Hepatocyte (in vitro differentiated cells): Measurements from ENCODE around the gene FOXK1. TPM values are rescaled to one million over a fixed set of nuclear protein-coding genes. Genes with fewer than 3 reads are reported as not detected.

ENCODE experiments used
- DNase-seq: peaks from one replicate; pipeline ENCODE4 v3.0.0-alpha.2; 2016; ENCODE audit warnings: low spot score
- H2AFZ ChIP-seq: fragments of 200-600 bp; sonication (generic); 2 replicates; pipeline ENCODE4 v1.6.0; 2016; ENCODE audit warnings: antibody characterized with exemption, mild to moderate bottlenecking
- H3K27ac ChIP-seq: fragments of 200-600 bp; sonication (generic); 2 replicates; pipeline ENCODE4 v1.5.1; 2016; ENCODE audit warnings: mild to moderate bottlenecking
- H3K27me3 ChIP-seq: fragments of 200-600 bp; sonication (generic); 2 replicates; pipeline ENCODE4 v1.6.1; 2016
- H3K36me3 ChIP-seq: fragments of 200-600 bp; sonication (generic); replicated peaks from 2 replicates; pipeline ENCODE4 v1.5.1; 2016; ENCODE audit warnings: low read depth; ENCODE audit not compliant: insufficient read depth
- H3K4me1 ChIP-seq: fragments of 200-600 bp; sonication (generic); 2 replicates; pipeline ENCODE4 v1.5.1; 2016; ENCODE audit warnings: mild to moderate bottlenecking, moderate library complexity; ENCODE audit not compliant: insufficient read depth
- H3K4me2 ChIP-seq: fragments of 200-600 bp; sonication (generic); 2 replicates; pipeline ENCODE4 v1.6.0; 2016
- H3K4me3 ChIP-seq: fragments of 200-600 bp; sonication (generic); 2 replicates; pipeline ENCODE4 v1.5.1; 2016; ENCODE audit warnings: mild to moderate bottlenecking
- H3K79me2 ChIP-seq: fragments of 200-600 bp; sonication (generic); 2 replicates; pipeline ENCODE4 v1.6.0; 2017; ENCODE audit warnings: mild to moderate bottlenecking
- H3K9me2 ChIP-seq: fragments of 200-600 bp; sonication (generic); replicated peaks from 2 replicates; pipeline ENCODE4 v1.6.0; 2017; ENCODE audit warnings: mild to moderate bottlenecking; ENCODE audit not compliant: insufficient read depth
- H3K9me3 ChIP-seq: fragments of 200-600 bp; sonication (generic); 2 replicates; pipeline ENCODE4 v1.5.1; 2016; ENCODE audit warnings: low read depth, mild to moderate bottlenecking
- H4K20me1 ChIP-seq: fragments of 200-600 bp; sonication (generic); 2 replicates; pipeline ENCODE4 v1.6.0; 2016; ENCODE audit warnings: mild to moderate bottlenecking; ENCODE audit not compliant: insufficient read depth, poor library complexity, severe bottlenecking
- EZH2 ChIP-seq: fragments of 200-600 bp; sonication (generic); IDR thresholded peaks from 2 replicates; pipeline ENCODE4 v1.6.1; 2016; ENCODE audit warnings: antibody characterized with exemption, mild to moderate bottlenecking, borderline replicate concordance
- EZH2phosphoT487 ChIP-seq: fragments of 200-600 bp; sonication (generic); IDR thresholded peaks from one replicate; pipeline ENCODE4 v1.6.1; 2018; ENCODE audit warnings: antibody characterized with exemption, mild to moderate bottlenecking, low read depth, moderate library complexity; ENCODE audit not compliant: unreplicated experiment, severe bottlenecking
- WGBS: methylation state at CpG from one replicate; pipeline ENCODE4 v1.1.6; 2016; ENCODE audit warnings: low lambda C conversion rate; ENCODE audit errors: missing lambda C conversion rate; 5-methylcytosine and 5-hydroxymethylcytosine counted together
- microRNA-seq: library from miRNA; unstranded; fragments of <30 nt; microRNA quantifications from one replicate; pipeline ENCODE4, GENCODE V29; 2017
- polyA plus RNA-seq: library from polyadenylated mRNA; unstranded; fragments of >200 nt; fragmentation: Nextera tagmentation; extraction: Ambion mirVana; gene quantifications from 2 replicates; pipeline ENCODE4 v1.2.1, GENCODE V29; 2016
- small RNA-seq: library from RNA; depleted of rRNA; stranded (forward); fragments of <200 nt; gene quantifications from one replicate; pipeline ENCODE3, GENCODE V24; 2014
- total RNA-seq: library from RNA; depleted of rRNA; stranded (reverse); fragments of >200 nt; gene quantifications from 2 replicates; pipeline ENCODE4 v1.2.3, GENCODE V29; 2014
- TF ChIP-seq, protein P1 (sequence below): fragments of 200-600 bp; sonication (generic); IDR thresholded peaks from 2 replicates; pipeline ENCODE4 v1.5.1; 2016; ENCODE audit warnings: antibody characterized with exemption, mild to moderate bottlenecking; ENCODE audit not compliant: poor library complexity

Gene FOXK1
- total and polyA plus RNA-seq, 2 experiments from 2014 or later: 8.3 to 17.8 TPM

DNA sequence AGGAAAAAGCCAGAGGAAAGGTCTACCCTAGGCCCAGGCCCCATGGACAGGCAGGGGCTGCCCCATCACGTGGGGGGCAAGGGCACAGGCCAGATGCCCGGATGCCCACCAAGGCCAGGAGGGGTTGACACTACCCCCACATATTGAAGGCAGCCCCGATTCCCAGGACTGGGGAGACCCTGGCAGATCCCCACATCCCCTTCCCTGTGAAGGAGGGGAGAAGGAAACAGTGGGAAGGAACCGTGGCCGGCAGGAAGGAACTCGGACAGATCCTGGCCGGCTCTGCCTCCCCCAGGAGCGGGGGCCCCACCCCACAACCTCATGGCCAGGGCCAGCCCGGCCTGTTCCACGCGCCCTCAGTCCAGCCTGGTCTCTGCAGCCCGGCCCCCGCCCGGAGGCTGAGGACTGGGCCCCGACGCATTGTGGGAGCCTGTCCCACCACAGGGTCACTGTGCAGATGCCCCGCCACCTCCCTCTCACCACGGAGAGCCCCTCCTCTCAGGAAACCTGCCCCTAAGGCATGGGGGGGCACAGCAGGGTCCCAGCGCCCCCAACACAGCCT, 138.4 kb downstream of the FOXK1 start:
- Histone ChIP-seq H3K79me2 (no peaks in the 10 kb centered on the region), H3K4me3 (no peak overlapping the region), H3K9me2 (no peaks in the 10 kb centered on the region), H3K4me1 (no peaks in the 10 kb centered on the region), H3K36me3 (no peaks in the 10 kb centered on the region), H3K4me2 (no peak overlapping the region), H3K9me3 (no peaks in the 10 kb centered on the region), H2AFZ (no peak overlapping the region), H3K27ac (no peak overlapping the region), H3K27me3 (no peaks in the 10 kb centered on the region), H4K20me1 (no peaks in the 10 kb centered on the region)
- DNase-seq: no peak
- TF ChIP-seq EZH2 (no peak), EZH2phosphoT487 (no peak)
- TF ChIP-seq, protein P1, sequence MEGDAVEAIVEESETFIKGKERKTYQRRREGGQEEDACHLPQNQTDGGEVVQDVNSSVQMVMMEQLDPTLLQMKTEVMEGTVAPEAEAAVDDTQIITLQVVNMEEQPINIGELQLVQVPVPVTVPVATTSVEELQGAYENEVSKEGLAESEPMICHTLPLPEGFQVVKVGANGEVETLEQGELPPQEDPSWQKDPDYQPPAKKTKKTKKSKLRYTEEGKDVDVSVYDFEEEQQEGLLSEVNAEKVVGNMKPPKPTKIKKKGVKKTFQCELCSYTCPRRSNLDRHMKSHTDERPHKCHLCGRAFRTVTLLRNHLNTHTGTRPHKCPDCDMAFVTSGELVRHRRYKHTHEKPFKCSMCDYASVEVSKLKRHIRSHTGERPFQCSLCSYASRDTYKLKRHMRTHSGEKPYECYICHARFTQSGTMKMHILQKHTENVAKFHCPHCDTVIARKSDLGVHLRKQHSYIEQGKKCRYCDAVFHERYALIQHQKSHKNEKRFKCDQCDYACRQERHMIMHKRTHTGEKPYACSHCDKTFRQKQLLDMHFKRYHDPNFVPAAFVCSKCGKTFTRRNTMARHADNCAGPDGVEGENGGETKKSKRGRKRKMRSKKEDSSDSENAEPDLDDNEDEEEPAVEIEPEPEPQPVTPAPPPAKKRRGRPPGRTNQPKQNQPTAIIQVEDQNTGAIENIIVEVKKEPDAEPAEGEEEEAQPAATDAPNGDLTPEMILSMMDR: no peak
- WGBS: 93% methylated on average over 15 of the region's 19 CpGs

Small RNA genes within 50 kb of the gene (microRNA-seq; reads per million reads assigned to microRNA genes)
- not detected for gene MIR4656

Small RNA genes within 50 kb of the gene (small RNA-seq; reads per million reads assigned to genes)
- gene MIR4656: not detected
- not detected for gene RF00019

Other genes with a start within 250 kb of the FOXK1 start
- 30.5 and 33.9 TPM in 2 replicates for gene AP5Z1, start 93.3 kb downstream of the FOXK1 start, total RNA-seq
- 60.3 and 76.9 TPM in 2 replicates for gene AP5Z1, start 93.3 kb downstream of the FOXK1 start, polyA plus RNA-seq
- not detected in 2 replicates for gene PAPOLB, start 179.7 kb downstream of the FOXK1 start, total RNA-seq
- not detected in 2 replicates for gene PAPOLB, start 179.7 kb downstream of the FOXK1 start, polyA plus RNA-seq
- 0.60 and 0.64 TPM in 2 replicates for gene RADIL, start 201.4 kb downstream of the FOXK1 start, total RNA-seq
- 0.53 and 1.2 TPM in 2 replicates for gene RADIL, start 201.4 kb downstream of the FOXK1 start, polyA plus RNA-seq